Lower leg skin (tissue), 3 donors: ENCODE data around the gene OR51E1.

ENCODE experiments used
- POLR2A ChIP-seq, 2 donors: fragments of 450-650 bp; IDR thresholded peaks; one replicate each; pipeline ENCODE4 v1.6.1; 2016 to 2017; ENCODE audit warnings: antibody characterized with exemption in 2 of 2, mild to moderate bottlenecking in 1 of 2, moderate library complexity in 1 of 2
- TF ChIP-seq, protein P1 (sequence below), 3 donors: fragments of 450-650 bp; IDR thresholded peaks; one replicate each; pipeline ENCODE4 v1.5.1; 2016; ENCODE audit warnings: antibody characterized with exemption in 3 of 3, mild to moderate bottlenecking in 3 of 3, moderate library complexity in 2 of 3

DNA sequence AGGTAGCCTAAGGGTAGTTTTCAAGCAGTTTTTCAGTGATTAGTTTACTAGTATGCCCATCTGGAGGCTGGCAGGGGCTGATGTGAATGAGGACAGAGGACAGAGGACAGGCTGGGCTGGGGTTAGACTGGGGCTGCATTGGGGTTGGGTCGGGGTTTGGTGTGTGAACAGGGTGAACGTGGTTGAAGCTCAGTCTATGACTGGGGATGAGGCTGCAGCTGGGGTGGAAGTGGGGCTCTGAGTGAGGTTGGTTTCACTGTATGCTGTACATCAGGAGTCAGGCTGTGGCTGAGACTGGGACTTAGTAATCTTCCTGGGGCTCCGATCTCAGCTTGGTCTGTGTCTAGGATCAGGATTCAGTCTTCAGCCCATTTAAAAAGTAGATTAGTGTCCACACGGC, 451 bp downstream of the OR51E1 start:
- TF ChIP-seq, protein P1, sequence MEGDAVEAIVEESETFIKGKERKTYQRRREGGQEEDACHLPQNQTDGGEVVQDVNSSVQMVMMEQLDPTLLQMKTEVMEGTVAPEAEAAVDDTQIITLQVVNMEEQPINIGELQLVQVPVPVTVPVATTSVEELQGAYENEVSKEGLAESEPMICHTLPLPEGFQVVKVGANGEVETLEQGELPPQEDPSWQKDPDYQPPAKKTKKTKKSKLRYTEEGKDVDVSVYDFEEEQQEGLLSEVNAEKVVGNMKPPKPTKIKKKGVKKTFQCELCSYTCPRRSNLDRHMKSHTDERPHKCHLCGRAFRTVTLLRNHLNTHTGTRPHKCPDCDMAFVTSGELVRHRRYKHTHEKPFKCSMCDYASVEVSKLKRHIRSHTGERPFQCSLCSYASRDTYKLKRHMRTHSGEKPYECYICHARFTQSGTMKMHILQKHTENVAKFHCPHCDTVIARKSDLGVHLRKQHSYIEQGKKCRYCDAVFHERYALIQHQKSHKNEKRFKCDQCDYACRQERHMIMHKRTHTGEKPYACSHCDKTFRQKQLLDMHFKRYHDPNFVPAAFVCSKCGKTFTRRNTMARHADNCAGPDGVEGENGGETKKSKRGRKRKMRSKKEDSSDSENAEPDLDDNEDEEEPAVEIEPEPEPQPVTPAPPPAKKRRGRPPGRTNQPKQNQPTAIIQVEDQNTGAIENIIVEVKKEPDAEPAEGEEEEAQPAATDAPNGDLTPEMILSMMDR (IDR thresholded peaks at IDR 0.05) = no peak
- TF ChIP-seq POLR2A (IDR thresholded peaks at IDR 0.05) = no peak
